GM18861 (cell line): ENCODE measurements around the gene GLRA3.

ENCODE experiments used
- ATAC-seq: cut with Tn5 transposase; IDR thresholded peaks from one replicate; pipeline ENCODE4 v1.9.1; 2021; ENCODE audit not compliant: unreplicated experiment

The GLRA3 gene

DNA sequence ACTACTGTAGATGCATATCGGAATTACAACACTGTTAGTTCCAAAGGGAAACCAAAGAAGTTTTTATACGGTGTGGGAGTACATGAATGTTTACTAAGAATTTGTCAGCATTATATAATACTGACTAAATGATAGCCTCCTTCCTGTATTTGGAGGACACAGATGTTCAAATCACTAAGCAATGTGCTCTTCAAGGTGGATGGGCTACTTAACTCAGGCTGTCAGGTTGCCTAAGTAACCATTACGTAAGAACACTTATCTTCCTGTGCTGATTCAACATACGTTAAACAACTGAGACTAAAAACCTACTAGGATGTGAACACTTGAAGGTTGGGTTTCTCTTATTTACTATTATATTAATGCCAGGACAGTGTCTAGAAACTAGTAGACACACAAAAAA, 224.8 kb downstream of the GLRA3 start:
- ATAC-seq: no peak

DNA sequence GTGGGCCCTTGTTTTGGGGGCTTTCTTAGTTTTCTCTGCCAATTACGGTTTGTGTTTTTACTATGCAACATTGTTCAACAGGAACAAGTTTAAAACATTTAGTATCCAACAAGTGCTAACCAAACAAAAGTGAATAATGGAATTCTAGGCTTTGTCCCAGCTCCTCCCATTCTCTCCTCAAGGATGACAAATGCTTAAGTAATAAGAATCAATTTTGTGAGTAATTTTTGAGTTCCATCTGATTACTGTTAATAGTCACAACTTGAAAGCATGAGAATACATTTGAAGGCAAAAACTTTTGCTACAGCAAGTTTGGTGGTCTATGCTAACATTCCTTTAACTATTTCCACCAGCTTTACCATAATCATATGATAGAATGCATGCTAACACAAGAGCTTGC, 228.7 kb downstream of the GLRA3 start:
- no peak for ATAC-seq

DNA sequence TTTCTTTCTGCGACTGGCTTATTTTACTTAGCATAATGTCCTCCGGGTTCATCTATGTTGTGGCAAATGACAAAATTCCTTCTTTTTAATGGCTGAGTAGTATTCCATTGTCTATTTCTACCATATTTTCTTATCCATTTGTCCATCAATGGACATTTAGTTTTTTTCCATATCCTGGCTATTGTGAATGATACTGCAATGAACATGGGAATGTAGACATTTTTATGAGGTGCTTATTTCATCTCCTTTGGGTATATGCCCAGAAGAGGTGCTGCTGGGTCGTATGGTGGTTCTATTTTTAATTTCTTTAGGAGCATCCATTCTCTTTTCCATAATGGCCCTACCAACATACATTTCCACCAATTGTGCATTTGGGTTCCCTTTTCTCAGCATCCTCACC, 230.2 kb downstream of the GLRA3 start:
- ATAC-seq: no peak

DNA sequence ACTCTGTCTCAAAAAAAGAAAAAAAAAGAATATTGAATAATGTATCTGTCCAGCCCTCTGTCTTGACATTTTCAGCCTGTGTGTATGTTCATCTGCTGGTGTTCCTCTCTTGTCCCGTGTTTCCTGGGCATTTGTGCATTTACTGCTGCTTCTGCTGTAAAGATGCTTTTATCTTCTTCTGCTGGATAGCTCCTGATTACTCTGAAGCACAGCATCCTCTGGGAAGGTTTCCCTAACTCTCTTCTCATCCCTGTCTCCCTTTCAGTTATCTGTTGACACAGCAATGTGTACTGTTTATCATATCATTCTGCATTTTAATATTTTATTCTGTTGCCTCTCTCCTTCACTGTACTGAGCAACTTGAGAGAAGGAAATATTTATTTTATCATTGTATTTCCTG, 232.5 kb downstream of the GLRA3 start:
- no peak for ATAC-seq

DNA sequence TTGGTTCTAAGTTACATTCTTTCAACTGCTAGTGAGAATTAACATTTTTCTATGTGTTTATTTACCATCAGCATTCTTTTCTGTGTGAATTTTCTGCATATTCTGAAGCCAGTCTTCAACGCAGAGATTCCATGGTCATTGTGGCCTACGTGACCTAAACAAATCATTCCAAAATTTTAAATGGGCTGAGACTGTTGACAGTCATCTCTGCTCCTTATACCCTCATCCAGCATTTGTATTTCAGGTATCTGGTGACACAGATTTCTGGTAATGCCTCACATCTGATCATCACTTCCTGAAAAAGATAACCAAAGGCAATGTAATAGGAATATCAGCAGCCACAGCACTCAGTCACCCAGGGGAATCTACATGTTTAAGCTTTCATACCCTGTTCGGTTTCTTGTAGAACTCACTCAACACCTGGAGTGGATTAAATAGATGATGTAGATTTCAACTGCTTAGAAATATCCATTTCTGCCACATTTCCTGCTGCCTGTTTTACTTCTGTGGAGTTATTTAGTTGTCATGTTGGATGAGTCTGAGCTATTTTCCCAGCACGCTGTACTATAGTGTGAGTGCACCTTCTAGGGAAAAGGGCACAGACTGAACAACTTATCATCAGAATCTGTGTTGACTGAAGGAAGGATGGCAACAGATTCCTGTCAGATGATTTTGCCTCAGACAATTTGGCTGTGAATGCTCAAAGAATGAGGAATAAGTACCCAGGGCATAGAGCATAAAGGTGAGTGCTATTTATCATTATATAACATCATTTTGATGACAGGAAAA, 233.7 kb downstream of the GLRA3 start:
- ATAC-seq: no peak

DNA sequence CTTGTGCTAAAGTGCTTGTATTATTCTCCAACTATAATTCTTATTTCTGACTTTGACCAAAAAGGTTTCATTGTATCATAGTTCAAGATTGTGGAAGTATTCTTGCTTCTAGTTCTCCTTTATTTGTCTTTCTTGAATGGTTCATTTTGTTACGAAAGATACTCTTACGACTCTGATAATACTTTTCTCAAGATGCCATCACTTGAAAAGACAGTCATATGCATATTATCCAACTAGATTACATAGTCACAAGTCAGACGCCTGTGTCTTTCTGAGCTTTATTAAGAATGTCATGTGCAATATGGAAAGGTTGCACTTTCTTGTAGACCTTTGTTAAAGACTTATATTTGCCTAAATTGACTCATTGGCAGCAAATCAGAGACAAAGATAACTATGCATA, 235.3 kb downstream of the GLRA3 start:
- ATAC-seq: no peak

DNA sequence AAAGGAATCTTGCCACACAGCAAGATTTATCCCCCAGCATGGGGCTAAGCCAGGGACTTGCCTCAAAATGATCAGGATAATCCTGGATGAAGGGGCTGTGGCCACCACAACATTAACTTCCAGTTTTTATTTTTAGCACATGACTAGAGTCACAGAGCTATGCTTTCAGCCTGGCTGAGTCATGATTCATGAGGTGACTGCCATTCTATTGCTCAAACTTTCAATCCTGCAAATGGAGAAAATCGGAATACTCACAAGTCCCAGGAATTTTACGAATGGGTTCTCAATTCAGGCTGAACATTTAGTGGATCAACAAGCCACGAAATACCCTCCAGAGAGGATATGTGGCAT, 236.1 kb downstream of the GLRA3 start:
- ATAC-seq: no peak

DNA sequence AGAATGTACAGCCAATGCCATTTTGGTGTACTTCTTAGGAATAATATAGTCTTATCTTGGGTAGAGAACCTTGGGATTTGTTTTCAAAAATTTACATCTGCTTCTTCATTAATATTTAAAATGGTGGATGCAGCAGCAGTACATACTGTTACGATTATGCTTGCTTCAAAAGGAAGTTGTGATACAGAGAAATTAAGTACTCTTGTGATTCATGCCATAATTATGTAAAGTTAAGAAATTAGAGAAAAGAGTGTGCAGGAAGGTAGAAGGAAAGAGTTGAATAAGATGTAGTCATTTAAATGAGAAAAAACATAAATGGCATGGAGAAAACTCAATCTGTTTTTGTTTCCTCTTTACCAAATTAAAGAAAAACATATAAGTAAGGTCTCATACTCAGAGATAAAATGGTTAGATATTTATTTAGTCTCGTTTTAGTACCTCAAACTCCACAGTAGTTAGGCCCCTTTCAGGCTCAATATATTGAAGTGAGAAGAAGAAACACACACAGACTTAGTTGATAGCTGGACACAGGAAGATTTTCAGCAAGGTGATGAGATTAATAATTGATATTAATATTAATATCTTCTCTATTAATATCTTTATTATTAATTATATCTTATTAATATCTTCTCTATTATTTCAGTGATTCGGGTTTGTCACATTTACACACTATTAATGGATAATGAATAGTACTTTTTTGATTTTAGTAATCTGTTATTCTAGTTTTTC, 236.6 kb downstream of the GLRA3 start:
- no peak for ATAC-seq

DNA sequence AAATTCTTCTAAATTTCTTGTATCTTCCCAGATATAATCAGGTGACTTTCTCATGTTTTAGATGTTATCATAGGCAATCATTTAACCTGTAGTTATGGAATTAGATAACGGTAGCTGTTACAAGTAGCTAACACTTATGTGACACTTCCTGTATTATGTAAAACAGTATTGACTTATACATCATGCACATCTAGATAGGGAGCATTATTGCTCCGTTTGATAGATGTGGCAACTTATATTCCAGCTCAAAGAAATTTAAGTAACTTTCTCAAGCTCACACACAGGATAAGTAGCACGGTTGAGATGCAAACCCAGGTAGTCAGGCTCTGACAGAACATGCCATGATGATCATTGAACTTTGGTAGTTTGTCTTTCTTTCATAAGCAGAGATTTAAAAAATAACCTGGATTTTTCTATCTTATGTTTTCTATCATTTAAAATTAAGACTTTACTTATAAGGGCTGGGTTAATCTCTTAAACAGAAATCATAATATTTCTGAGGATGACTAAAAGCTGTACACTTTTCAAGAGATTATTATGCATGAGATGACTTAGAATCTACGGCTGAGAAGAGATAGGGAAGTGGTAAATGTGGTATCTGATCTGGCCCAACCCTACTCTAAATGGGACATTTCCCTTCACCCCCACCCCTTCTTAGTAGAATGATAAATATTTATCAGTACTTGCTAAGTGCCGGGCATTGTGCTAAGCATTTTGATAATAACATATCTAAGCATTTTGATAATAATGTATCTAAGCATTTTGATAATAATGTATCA, 237.6 kb downstream of the GLRA3 start:
- ATAC-seq: peak; percentile 91

DNA sequence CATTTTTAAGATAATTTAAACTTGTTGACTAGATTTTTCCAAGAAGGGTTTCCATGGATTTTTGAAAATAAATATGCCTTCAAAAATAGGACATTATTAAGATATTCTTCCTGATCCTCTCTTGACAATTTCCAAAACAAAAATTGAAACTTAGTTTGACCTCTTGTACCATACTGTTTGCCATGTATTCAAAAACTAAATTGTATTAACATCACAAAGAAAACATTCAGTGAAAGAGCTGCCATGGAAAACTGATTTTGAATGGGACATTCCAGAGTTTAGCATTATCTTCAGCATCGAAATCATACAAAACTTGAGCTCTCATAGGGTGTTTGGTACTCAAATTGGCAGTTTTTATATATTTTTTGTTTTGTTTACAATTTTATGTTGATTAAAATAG, 238.7 kb downstream of the GLRA3 start:
- no peak for ATAC-seq
